NK-92 (cell line): ENCODE data around the gene CAMK2G.
A peak's percentile ranks its signal among the peaks of the same experiment; 100 is the strongest.

Experiments used
- DNase-seq: peaks from one replicate; lab custom pipeline; 2025; ENCODE audit not compliant: unreplicated experiment; lab: John Stamatoyannopoulos, UW

The CAMK2G gene

DNA sequence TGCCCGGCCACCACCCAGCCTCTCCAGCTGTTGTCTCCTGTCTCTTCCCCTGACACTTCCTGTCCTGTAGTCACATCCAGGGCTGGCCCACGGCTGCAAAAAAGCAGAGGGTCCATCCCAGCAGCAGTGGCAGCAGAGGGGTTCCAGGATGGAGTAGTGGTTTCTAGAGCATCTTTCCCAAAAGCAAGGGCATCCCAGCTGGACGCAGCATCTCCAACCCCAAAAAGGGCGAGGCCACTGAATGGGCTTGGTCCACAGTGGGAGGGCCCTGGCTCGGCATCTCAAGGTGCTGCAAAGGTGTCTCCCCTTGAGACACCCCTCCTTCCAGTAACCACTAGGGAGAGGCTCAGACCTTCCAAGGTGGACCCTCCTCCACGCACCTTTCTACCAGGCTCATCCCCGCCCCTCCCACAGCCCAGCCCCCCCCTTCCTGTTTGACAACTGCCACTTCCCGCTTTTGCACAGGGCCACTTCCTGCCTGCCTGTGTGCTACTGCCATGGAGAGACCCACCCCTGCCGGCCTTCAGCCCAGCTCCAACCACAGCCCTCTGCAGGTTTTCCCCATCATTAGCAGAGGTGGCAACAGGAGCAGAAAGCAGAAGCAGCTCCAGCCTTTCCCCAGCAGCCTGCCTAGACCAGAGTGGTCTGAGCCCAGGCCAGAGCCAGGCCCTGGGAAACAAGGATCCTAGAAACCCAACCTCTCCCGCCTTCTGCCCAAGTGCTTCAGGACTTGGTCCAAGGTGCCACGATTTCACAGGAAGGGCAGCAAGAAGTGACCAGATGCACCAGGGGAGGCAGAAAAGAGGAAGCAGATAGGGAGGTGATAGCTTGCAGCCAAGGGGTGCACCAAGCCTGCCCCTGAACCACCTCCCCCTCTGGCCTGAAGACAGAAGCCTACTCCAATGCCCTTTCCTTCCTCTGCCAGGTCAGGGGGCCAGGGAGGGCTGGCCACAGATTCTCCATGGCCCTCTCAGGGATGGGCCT is 8.6 kb downstream of the CAMK2G start:
- no peak for DNase-seq

DNA sequence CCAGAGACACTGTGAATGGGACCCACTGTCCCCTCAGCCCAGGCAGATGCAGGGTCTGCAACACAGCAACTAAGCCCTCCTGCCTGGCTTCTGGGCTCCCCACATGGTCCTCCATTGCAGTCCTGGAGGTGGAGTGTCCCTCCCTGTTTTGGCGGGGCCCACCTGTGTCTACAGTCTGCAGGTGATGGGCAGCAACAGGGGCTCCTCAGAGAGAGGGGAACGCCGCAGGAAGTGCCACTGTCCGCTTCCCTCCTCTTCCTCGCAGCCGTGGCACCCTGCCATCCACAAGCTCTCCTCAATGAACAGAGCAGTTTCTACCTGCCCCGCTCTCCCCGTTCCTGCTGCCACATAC is 9.3 kb downstream of the CAMK2G start:
- DNase-seq = no peak

DNA sequence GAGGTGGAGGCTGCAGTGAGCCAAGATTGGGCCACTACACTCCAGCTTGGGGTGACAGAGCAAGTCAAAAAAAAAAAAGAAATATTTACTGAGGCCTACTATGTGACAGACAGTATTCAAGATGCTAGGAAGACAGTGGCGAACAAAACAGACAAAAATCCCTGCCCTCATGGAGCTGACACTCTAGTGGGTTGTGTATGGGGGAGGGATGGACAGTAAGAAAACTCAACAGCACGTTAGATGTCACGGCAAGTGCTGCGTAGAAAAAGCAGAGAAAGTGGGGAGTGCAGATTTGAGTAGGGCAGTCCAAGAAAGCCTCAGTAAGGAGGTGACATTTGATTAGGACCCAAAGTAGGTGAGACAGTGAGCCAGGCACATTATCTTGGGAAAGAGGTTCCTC is 10.1 kb downstream of the CAMK2G start:
- DNase-seq = no peak

DNA sequence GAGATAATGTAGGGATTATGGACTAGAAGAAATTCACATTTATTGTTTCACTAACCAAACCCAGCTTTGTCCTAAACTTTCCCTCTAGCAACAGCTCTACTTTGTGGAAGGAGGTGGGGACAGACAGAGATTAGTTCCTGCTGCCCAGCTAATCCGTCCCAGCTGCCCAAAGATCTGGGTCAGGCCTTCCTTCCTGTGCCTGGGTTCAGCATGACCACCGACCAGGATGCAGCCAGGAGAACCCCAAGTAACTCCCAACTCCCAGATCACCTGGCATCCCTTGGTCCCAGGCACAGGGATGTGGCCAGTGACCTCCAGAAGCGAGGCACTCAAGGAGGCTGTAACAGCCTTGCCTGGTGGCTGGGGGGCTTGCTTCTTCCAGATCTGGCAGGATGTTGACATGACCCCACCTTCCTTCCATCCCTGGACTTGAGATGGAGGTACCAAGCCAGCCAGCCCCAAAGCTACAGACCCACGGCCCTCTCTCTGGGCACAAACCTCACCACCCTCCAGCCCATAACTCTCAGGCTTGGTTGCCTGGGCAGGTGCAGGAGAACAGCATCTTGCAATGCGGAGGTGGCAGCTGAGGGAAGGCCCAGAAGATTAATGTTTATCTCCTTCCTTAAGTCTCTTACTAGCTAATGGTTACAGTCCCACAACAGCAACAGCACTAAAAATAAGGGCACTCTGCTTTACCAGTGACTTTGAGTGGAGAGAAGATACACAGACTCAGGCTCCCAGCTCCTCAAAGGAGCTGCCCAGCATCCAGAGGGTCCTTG is 11.1 kb downstream of the CAMK2G start:
- no peak for DNase-seq

DNA sequence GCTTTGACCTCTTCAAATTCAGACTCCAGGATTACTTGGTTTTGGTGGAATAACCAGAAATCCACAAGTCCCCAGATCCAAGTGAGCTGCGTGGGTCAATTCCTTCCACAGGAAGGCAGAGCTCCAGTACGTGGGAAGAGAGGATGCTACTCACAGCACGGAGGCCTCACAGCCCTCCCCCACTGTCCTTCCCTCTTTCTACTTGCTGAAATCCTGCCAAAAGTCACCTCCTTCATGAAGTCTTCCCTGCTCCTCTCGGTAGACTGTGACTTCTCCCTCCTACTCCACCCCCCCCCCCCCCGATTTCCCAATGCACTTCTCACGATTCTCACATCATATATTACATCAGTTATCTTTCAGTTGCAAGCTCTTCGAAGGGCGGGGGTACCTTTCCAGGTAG is 12.3 kb downstream of the CAMK2G start:
- no peak for DNase-seq

DNA sequence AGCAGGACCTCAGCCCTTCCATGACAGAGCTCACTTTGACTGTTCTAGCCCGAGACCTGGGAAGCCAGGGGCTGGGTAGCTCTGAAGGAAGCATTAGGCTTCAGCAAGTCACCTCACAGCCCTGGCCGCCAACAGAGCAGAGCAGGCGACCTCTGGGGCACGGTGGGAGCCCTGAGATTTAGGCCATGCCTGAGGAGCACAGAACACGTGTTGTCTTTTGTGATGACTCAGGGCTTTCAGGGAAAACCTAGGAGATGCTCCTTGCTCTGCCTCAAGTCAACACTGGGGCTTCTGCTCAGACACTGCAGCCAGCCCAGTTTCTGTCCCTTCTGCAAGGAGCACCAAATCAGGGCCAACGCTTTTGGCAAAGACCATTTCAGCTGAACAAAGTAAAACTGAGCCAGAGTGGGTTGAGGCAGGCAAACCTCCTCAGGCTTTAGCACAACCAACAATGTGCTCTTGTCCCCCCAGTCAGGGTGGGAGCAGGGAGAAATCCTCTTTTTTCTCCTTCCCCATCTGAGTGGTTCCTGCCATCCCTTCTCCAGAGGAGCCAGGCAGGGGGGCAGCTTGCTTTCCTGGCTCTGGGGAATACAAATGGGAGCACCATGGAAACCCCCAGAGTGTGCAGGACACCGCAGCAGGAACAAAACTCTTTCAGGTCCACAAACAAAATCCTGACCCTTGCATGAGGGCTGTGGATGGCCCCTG is 14.4 kb downstream of the CAMK2G start:
- no peak for DNase-seq

DNA sequence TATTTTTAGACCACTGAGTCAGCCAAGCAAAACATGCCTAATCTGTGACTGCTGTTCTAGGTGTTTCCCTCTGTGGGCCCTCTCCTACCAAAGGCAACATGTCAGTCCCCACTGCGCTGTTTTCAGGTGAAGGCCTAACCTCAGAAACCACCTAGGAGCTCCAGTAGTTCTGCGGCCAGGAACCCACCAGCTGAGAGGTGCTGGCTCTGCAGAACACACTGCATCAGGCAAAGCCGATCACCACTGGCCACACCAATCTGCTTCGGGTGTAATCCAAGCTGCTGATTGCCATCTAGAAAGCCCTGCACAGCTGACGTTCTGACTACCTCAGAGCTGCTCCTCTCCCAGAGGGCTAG is 14.9 kb downstream of the CAMK2G start:
- DNase-seq = no peak

DNA sequence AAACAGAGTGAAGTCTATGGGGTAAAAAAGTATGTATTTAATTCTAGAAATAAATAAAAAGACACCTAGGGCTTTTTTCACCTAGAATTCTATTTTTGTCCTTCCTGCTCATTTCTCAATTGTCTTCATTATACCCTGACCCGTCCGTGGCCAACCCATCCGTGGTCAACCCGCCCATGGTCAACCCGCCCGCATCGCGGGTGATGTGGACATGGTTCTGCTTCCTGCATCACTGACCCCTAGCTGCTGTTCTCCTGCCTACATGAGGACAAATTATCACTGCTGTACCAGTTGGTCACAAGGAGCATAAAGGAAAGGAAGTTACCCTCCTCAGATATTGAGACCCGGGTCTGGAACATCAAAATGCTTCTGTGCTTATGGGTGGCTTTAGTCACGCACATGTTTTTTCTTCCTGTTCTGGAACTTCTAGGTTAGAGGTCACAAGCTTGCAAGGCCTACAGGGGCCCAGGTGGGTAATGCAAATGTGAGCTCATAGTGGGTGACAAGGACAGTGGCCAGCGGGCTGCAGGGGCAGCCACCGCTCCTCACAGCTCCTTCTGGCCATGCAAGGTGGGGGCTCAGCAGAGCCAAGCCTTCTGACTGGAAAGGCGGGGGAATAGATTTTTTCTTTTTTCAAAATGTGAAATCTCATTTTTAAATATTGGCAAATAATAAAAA is 15.5 kb downstream of the CAMK2G start:
- DNase-seq = no peak

DNA sequence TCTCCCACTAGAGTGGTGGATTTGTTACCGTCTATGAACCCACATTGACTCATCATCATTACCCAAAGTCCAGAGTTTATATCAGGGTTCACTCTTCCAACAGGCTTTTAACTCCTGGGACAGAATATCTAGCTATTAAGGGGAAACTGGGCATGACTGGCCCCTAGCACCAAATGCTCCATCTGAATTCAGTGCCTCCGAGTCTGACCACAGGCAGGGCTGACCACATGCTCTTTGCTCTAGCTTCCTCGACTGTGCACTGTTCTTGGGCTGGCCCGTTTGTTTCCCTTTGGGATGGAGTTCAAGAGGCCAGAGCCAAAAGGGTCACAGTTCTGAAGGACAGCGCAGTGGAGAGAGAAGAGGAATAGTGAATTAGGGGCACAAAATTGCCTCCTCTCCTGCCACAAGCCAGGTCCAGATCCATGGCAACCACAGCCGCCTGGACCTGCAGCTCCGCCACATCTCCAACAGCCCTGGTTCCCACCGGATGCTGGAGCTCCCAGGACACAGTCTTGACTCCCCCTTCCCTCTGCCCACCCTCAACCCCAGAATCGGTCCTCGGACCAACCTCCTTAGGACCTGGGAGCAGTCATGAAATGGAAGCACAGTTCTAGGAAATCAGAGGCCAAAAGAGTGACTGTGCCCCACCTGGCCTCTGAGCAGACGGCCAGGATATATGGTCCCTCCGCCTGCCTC is 16.2 kb downstream of the CAMK2G start:
- DNase-seq = no peak

DNA sequence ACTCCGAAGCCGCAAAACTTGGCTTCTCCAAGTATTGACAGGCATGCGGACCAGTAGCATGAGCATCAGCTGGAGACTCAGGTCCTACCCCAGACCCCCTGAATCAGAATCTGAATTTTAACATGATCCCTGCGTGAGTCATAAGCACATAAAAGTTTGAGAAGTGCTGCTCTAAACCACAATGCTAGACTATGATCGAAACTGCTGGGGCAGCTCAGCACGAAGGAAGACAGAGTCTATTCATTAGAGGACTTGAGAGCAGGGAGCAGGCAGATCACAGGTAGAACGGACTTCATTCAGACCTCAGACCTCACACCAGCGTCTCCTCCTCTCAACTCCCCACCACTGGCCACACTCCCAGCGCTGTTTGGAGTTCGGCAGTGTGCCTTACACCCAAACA is 16.9 kb downstream of the CAMK2G start:
- DNase-seq = no peak

DNA sequence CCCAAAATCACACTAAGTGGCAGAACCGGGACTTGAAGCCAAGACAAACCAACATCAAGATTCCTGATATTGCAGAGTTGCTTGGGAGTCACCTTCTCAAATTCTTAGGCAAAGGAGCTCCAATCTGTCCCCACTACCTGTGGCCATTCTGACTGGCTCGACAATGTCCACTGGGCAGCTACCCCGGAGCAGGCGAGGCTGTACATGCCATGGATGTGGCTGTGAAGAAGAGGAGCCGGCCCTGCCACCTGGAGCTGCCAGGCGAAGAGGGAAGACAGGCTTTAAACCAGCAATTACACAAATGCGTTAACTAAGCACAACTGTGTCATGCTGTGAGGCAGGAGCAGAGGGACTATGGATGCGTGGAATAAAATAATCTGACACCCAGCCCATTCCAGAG is 18.1 kb downstream of the CAMK2G start:
- no peak for DNase-seq

DNA sequence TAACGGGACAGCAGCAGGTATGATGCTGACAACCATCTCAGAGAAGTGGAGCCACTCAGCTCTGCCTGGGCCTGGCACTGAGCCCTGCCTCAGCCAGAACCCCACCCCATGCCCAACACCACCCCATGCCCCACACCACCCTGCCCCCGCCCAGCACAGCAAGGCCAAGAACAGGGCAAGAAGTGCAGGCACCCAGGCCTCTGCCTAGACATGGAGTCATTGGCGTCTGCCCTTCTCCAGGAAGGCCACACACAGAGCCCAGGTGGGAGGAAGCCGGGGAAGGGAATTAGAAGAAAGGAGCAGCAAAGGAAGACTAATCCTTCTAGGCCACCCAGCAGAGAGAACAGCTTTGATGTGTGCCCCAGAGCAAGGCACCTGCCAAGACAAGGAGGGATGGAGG is 18.9 kb downstream of the CAMK2G start:
- no peak for DNase-seq

DNA sequence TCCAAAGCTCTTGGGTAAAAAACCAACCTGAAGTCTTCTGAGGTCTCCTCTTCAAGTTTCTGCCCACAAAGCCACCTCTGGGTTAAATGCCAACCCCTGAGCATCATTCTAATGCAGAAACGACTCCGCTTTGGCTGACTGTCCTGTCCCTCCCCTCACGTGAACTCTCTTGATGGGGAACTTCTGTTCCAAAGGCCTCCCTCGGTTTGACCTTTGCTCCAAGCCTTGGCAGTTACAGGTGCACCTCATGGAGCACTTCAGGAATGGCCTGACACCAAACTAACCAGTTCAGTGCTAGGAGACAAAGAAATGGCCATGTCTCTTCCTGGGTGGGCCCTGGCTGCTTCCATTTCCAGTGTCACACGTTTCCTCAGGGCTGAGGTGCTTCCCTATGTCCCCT is 20.0 kb downstream of the CAMK2G start:
- DNase-seq = no peak

DNA sequence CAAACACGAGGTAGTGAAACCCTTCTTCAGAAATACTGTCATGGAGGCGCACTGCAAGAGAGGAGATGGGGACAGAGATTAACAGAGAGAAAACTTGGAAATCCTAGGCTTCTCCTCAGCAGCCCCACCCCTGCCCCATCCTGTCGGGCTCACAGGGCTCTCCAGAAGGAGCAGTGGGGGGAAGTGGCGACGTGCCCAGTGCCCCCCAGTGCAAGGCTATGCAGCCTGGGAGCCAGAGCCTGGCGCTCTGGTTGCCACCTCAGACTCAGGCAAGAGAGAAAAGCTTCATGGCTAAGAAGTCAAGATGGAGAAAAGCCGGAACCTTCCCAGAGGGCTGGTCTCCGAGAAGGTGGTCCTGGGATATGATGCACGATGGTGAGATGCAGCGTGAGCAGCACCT is 21.2 kb downstream of the CAMK2G start:
- DNase-seq = no peak

DNA sequence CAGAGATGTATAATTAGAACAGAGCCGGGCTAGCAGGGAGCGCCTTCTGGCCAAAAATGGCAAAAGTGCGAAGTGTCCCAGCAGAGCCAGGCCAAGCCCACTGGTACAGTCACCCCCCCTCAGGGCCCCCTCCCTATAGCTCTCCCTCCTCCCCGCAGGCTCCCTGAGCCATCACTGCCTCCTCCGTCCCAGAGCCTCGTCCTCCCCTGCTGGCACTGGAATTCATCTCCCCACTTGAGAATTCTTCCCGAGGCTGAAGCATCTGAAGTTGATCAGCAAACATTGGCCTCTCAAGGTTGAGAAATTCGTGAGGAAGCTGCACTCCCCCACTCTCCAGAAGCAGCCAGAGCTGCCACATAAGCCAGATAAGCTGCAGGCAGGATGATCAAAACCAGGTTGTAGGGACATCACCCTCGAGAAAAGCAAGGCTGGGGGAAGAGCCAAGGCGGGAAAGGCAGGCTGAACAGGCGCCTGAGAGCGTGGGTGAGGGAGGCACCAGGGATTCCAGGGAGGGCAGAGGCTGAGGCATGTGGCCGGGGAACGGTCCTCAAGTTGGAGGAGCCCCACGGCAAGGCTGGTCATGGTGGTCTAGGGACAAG is 23.4 kb downstream of the CAMK2G start:
- DNase-seq = no peak

DNA sequence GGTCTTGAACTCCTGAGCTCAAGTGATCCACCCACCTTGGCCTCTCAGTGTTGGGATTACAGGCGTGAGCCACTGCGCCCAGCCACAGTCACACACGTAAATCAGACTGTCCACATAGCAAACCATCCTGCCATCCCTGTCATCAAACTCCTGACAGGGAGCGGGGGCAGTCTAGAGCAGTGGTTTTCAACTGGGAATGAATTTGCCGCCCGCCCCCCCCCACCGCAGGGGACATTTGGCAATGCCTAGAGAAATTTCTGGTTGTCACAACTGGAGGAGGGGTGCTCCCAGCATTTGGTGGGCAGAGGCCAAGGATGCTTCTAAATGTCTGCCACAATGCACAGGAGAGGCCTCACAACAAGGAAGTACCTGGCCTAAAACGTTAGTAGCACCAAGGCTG is 24.1 kb downstream of the CAMK2G start:
- no peak for DNase-seq

DNA sequence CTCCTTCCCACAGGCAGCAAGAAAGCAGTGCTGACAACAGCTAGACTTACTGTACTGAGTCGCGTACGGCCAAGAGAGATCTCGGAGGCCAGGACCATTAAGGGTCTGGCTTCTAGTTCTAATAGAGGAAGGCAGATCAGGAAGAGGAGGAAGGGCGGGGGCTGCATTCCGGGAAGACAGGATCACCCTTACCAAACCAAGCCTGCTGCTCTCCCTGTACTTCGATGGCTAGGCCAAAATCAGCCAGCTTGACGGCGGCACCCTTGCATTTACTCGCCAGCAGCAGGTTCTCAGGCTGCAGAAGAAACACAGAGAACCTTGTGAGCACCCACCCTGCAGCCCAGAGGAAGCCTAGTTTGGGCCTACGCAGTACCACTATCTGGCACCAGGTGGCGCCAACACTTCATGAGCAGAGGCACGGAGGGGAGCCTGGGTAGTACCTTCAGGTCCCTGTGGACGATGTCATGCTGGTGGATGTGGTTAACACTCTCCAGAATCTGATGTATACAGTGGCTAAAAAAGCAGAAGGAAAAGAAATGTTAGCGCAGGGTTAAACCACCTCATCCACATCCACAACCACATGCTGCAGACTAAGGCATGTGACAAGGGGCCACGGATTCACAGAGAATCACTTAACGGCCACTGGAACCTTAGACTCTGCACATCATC is 25.4 kb downstream of the CAMK2G start:
- DNase-seq = peak; percentile 54

DNA sequence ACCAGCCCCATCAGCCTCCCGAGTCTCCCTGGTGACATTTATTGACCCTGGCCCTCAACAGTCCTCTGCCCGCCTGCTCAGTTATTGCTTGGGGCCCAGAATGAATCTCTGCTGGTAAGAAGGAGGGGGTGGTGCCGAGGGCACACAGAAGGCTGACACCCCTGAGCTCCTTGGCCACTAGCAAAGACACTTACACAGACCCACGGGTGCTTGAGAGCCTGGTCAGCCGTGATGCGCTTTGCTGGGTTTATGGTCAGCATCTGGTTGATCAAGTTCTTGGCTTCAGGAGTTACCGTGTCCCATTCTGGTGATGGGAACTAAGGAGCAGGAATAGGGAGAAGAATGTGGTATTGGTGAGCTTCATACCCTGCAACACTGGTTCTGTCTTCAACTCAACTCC is 27.3 kb downstream of the CAMK2G start:
- DNase-seq = no peak

DNA sequence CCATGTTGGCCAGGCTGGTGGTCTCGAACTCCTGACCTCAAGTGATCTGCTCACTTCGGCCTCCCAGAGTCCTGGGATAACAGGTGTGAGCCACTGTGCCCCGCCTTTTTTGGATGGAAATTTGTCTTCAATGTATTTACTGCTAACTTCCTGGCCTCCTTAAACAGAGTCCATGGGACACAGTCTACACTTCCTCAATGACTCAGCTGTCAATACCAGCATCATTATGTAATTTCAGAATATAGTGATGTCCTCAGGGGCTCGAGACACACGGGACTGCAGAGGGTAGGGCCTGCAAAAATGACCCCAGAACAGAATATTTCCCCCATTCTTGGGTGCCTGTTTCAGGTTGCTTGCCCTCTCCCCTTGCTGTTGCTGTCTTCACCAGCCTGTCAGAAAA is 31.1 kb downstream of the CAMK2G start:
- DNase-seq = no peak

DNA sequence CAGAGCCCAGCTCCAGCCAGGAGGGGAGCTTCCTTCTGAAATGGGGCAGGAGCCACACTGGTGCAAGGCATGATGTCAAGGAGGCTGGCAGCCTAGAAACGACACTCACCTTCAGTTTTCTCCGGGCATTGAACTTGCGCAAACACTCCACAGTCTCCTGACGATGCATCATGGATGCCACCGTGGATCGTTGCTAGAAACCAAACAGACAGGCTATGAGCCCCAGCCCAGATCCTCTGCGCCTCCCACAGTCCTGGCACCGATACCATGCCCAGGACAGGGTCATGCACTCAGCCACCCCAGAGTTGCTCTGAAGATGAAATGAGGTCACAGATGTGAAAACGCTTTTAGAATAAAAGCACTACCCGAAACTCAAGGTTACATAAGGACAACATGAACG is 32.0 kb downstream of the CAMK2G start:
- DNase-seq = no peak
